Inferior parietal cortex (tissue), 1 donor: ENCODE results near the gene CRTC1.
"Not testable (repeated sequence)": the region's sequence is repeated elsewhere in the genome, so short reads cannot be mapped to it uniquely, and the experiment has no call there.

Source experiments
- DNase-seq: peaks from one replicate; pipeline ENCODE4 v3.0.0-alpha.2; 2016; ENCODE audit errors: extremely low spot score

The CRTC1 gene

GRCh38 chr19:18804139-18804601 is 120.7 kb downstream of the CRTC1 start:
- DNase-seq: no peak

GRCh38 chr19:18804643-18805042 is 121.2 kb downstream of the CRTC1 start:
- no peak for DNase-seq

- DNase-seq: no peak
Measured at GRCh38 chr19:18807861-18808331, 124.4 kb downstream of the CRTC1 start.

GRCh38 chr19:18809149-18809868 is 125.8 kb downstream of the CRTC1 start:
- no peak for DNase-seq

- not testable (repeated sequence) for DNase-seq
Measured at GRCh38 chr19:18811638-18812037, 128.2 kb downstream of the CRTC1 start.

GRCh38 chr19:18814063-18814462 is 130.6 kb downstream of the CRTC1 start:
- no peak for DNase-seq

GRCh38 chr19:18815673-18816072 is 132.2 kb downstream of the CRTC1 start:
- DNase-seq: no peak

GRCh38 chr19:18816645-18817044 is 133.2 kb downstream of the CRTC1 start:
- DNase-seq: not testable (repeated sequence)

- DNase-seq: no peak
Measured at GRCh38 chr19:18817574-18817973, 134.1 kb downstream of the CRTC1 start.

GRCh38 chr19:18828786-18829185 is 145.3 kb downstream of the CRTC1 start:
- no peak for DNase-seq

- no peak for DNase-seq
Measured at GRCh38 chr19:18830488-18830887, 147.0 kb downstream of the CRTC1 start.

- peak; percentile 92 for DNase-seq
Measured at GRCh38 chr19:18831524-18832305, 148.2 kb downstream of the CRTC1 start, which contains the start of gene UPF1. Gene UPF1 (plus strand): TSS chr19:18831959. CDS start chr19:18832210, 251 bp downstream.
